Measurements from ENCODE around the gene DIPK1B.

The DIPK1B gene

DNA sequence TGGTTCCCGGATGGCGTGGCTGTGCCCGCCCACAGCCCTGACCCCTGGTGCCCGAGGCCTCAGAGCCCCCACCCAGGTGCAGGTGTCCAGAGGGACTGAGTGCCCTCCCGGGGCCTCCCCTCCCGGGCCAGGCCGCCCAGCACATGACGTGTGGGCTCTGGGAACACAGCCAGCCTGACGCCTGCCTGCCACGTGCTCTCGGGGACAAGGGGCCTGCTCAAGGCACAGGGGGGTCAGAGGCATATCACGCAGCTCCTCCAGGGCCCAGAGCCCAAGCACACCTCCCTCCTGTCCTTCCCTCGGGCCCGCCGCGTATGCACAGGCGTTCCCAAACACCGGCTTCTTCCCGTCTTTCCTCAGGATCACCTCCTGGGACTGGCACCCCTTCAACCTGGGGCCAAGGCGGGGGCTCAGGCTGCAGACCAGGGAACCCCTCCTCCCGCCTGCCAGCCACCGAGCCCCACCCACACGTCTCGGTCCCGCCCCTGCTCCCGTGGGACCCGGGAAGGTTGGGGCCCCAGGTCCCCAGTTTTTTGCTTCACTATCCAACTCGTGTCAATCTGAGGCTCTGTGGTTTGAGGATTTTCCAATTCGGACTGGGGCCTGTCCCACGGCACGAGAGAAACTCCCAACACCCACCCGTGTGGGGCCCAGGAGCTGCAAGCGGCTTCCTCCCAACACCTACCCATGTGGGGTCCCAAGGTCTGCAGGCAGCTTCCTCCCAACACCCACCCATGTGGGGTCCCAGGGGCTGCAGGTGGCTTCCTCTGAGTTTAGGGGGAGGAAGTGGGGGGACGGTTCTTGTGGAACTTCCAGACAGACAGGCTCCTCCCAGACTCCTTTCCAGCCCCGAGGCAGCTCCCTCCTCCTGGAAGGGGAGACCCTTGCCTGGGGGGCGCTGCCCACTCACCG is 28.9 kb downstream of the DIPK1B start:
- peak; percentile 44 for DNase-seq

DNA sequence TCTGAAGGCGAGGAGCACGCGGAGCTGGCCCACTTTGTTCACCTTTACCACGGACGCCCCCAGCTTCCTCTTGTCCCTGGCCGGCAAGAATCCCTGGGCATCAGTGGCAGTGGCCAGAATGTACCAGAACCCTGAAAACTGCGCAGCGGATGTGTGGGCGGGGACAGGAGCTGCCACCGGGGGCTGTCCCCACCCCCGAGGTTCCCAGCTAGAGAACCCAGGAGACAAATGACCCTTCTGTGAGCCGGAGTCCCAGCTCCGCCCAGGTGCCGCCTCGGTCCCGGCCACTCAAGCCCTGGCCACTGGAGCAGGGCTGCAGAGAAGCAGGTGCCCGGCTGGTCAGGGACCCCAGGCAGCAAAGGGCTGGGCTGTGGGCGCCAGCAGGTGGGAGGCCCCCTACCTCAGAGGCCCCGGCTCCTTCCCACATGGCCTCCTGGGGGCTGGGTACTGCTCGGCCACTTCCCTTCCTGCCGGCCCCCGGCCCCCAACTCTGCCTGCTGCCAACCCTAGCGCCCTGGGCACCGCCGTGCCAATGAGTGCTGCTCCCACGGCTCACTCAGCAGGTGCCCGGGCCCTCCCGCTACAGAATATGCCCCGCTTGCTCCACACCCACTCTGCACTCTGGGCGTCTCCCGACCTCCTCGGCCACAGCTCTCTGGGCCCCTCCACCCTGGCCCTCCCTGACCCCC is 29.7 kb downstream of the DIPK1B start:
- DNase-seq = no peak

DNA sequence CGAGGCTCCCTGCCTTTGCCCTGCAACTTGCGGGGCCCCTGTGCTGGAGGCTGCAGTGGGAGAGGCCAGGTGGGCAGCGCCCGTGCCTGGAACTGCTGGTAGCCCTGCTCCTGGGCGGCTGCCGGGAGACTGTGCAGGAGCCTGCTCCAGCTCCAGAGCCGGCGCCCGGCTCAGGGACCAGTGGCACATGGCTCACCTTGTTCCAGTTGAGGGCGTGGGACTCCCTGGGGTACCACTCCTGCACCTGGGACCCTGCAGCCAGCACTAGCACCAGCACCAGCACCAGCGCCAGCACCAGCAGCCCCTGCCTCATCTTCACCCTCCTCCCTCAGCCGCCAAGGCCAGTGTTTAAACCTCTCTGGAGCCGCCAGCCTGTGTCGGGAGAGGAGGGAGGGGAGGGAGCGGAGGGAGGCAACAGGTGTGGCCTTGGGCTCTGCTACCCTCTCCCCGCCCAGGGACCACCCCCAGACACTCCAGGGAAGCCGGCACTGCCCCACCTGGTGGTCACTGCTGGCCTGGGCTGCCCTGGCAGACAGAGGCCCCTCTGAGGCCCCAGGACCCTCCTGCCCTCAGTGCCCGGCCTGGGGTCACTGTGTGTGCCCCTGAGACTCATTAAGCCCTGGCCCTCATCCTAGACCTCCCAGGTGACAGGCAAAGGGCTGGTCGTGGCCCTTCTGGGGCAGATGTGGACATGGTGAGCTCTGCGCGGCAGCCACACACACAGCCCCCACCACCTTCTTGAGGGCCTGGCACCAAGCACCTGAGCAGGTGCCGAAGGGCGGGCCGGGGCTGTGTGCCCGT is 30.4 kb downstream of the DIPK1B start, which contains the start of gene LCN10:
Gene LCN10 (minus strand): TSS at position 350 of the 801 bp plus-strand sequence. CDS start 37 bp downstream, at position 313.
- DNase-seq = peak; percentile 45

DNA sequence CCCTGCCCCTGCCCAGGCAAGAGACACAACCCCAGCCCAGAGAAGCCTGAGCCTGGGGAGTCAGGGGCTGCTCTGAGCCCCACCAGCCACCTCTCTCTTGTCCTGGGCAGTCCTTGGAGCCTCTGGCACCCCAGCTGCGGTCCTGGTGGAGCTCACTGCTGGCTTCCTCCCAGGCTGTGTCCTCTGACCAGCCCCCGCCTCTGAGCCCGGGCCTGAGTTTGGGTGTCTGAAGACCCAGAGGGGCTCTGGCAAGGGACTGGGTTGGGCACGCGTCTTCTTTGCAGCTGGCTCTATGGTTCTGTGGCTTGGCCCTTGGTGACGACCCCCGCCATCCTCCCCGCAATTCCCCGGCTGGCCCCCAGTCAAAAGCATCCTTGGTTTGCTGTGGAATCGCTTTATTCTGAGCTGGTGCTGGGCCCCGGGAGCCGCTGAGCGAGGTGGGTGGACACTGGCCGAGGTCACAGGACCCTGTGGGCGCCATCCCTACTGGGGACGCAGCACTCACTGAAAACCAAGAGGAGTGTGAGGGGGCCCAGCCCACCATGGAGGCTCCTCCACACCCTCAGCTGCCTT is 31.4 kb downstream of the DIPK1B start:
- DNase-seq = no peak

DNA sequence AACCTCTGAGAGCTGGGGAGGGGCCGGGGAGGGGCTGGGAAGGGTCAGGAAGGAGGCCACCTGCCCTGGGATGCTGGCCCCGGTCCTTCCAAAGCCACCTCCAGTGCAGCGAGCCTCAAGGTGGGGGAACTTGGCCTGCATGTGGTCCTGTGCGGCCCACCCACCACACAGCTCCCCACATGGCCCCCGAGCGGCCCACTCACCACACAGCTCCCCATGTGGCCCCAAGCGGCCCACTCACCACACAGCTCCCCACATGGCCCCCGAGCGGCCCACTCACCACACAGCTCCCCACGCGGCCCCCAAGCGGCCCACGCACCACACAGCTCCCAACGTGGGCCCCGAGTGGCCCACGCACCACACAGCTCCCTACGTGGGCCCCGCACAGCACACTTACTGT is 32.4 kb downstream of the DIPK1B start:
- no peak for DNase-seq

DNA sequence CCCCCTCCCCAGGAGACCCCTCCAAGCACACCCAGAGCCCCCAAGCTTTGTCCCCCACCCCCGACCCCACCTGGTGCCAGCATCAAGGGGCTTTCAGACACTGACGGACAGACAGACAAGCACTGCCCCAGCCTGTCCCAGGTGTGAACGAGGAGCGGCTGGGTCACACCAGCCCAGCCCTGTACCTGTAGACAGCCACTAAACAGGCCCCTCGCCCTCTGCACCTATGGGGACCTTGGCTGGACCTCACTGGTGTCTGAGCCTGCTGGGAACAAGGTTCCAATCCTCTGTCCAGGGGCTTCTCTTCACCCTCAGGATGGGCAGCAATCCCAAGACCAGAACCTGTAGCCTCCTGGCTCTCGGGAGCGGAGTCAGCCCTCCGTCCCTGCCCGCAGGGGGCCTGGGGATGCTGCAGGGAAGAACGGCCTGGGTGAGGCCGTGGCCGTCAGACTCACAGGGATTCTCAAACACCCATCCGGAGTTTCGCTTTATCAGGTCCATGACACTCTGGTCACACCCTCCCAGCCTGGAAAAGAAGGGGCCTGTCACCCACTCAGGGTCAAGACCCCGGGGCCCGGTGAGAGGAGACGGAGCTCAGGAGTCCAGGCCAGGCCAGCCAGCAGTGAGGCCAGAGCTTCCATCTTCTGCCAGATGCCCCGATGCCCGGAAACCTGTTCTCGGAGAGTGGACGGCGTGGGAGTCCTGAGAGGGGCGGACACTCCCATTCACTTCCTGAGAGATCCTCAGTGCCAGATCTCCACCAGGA is 33.2 kb downstream of the DIPK1B start:
- no peak for DNase-seq

DNA sequence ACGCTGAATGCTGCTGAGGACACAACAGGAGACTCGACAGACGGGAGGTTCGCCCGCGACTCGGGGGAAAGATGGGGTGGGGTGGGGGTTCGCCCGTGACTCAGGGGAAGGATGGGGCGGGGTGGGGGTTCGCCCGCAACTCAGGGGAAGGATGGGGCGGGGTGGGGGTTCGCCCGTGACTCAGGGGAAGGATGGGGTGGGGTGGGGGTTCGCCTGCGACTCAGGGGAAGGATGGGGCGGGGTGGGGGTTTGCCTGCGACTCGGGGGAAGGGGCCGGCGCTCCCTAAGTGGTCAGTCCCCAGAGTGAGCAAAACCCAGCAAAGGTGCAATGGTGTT is 33.8 kb downstream of the DIPK1B start:
- no peak for DNase-seq

DNA sequence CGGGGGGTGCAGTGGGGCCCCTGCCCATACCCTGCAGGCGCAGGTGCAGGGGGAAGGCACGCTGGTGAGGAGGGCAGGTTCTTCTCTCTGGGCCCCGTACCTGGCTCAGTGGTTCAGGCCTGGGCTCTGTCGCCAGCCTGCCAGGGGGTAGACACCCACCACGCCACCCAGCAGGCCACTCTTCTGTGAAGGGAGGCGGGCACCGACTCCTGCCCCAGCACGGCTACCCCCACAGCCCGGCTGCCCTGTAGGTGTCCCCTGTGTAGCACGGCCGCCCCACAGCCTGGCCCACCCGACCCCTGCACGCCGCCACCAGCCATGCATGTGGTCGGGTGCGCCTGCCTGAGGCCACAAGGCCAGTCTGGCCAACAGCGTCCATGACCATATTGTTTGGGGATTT is 34.2 kb downstream of the DIPK1B start:
- no peak for DNase-seq

DNA sequence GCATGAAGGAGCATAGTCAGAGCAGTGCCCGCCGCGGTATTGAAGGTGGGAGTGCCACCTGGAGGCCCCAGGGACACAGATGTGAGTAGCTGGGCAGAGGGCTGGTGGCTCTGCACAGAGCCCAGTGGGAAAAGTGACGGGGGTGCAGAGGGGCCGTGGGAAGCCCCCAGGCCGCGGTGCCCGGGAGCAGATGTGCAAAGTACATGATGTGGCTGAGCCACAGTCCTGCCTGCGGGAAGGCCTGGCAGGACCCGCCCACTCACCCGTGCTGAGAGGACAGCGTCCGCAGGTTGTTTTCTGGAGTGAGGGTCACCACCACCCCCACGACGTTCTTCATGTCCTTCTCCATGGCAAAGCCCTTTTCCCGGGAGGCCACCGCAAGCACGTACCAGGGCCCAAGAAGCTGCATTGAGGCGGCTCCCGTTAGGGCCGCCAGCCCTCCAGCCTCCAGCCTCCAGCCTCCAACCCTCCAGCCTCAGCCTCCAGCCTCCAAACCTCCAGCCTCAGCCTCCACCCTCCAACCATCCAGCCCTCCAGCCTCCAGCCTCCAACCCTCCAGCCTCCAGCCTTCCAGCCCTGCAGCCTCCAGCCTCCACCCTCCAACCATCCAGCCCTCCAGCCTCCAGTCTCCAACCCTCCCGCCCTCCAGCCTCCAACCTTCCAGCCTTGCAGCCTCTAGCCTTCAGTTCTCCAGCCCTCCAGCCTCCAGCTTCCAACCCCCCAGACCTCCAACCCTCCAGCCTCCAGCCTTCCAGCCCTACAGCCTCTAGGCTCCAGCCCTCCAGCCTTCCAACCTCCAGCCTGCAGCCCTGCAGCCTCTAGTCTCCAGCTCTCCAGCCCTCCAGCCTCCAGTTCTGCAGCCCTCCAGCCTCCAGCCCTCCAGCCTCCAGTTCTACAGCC is 35.0 kb downstream of the DIPK1B start:
- DNase-seq = no peak

DNA sequence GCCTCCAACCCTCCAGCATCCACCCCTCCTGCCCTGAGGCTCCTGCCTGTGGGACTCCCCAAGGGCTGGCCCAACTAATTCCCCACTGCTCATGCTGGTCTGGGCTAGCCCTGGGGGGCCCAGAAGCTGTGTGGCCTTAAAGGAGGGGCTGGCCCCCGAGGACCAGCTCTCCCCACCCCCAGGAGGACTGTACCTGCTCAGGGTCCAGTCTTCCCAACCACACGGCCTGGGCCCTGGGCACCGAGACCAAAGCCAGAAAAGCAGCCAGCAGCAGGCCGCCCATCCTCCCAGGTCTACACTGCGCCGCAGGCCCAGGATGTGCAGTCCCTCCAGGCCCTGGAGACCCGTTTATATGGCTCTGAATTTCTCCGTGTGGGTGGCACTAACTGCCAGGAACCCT is 35.8 kb downstream of the DIPK1B start, which contains the start of gene LCN6:
Gene LCN6 (minus strand): TSS at position 325 of the 400 bp plus-strand sequence. CDS start 42 bp downstream, at position 283.
- DNase-seq = no peak

DNA sequence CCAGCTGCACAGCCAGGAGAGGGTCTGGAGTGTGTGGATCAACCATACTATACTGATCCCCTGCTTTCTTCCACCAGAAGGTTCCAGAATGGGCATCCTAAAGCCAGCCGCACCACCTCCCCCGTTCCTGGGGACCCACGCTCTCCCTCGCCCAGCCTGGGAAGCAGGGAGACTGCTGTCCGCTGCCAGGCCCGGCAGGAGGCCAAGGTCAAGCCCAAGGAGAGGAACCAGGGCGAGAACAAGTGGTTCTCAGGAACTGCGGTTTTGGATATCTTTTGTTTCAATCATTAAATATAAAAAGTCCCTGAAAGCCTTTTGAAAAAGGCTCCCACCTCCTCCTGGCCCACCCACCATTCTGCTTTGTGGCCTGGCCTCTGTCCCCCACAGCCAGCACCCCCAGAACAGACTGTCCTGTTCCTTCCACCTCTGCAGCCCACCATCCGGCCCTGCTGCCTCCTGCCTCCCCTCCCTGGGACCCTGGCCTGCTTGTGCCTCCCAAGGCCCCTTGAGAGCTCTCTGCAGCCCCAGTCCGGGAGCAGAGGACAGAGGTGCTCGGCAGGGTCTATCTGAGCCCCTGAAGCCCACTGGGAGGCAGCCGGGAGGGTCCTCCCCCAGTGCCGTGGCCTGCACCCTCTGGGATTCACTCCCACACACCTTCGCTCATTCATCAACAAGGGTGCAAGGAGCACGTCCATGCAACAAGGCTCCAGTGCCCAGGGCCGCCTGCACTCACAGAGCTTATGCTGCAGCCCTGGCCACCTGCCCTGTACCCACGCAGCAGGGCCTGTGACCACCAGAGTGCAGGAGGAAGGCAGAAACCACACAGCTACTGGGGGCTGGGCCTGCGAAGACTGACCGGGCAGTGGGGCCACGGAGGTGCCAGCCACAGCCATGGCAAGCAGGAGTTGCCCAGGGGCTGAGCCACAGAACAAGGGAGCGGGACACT is 36.6 kb downstream of the DIPK1B start:
- no peak for DNase-seq

DNA sequence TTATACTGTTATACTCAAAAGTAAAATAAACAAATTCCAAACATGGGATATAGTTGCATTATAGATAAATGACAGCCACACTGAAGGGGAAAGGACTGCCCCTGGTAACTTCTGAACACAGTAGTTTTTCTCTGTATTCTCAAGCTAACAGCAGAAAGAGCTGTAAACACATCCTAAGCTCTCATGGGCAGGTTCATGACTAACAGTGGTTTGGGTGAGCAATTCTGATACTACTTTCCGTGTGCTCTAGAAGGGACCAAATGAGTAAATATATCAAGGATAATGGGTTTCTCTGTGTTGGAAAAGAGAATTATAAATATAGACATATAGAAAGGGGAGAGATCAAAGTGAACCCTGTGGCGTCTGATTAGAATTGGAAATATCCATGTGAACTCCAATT is 38.2 kb downstream of the DIPK1B start:
- DNase-seq = no peak

DNA sequence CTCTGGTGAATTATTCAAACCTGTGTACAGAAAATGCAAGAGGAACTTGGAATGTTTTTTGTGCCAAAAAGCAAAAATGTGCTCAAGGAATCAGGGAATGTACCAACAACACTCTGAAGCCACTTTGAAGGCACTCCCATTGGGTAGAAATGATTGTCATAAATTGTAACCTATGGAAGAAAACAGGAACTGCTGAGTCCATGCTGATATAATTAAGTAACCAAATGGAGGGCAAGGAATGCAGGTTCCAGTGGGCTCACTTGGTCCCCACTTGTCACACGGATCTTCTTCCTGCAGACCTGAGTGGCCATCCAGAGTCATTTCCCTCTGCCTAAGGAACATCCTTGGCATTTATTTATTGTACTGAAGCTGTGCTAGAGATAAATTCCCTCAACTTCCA is 38.9 kb downstream of the DIPK1B start:
- no peak for DNase-seq

DNA sequence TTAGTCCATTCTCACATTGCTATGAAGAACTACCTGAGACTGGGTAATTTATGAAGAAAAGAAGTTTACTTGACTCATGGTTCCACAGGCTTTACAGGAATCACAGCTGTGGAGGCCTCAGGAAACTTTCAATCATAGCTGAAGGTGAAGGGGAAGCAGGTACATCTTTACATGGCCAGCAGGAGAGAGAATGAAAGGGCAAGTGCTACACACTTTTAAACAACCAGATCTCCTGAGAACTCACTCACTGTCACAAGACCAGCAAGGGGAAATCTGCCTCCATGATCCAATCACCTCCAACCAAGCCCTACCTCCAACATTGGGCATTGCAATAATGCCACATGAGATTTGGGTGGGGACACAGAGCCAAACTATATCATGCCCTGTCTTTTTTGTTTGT is 39.4 kb downstream of the DIPK1B start:
- DNase-seq = no peak

DNA sequence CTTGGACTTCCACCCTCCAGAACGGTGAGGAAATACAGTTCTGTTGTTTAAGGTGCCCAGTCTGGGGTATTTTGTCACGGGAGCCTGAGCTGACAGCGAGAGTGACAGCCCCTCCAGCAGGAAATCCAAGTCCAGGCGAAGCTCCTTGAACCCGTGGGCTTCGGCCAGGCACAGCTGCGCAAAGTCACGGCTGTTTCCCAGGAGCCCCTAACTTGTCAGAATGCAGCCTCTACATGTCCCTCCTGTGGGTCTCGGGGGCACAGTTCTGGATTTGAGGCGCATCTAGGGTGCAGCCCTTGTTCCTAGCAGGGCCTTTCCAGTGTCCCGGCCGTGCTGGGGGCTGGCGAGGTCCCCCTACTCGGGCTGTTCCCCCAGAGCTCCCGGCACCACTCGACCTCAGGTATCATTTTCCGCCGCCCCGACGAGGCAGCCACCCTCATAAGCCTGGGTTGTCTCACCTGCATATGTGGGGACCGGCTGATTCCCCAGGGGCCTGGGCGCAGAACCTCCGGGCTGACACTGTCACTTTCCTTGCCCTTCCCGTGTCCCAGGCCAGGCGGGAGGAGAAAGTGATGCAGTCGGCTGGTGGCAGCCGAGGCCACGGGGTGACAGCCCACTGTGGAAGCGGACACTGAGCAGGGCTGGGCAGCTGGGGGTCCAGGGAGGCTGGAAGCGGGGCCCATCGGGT is 41.1 kb downstream of the DIPK1B start:
- no peak for DNase-seq

DNA sequence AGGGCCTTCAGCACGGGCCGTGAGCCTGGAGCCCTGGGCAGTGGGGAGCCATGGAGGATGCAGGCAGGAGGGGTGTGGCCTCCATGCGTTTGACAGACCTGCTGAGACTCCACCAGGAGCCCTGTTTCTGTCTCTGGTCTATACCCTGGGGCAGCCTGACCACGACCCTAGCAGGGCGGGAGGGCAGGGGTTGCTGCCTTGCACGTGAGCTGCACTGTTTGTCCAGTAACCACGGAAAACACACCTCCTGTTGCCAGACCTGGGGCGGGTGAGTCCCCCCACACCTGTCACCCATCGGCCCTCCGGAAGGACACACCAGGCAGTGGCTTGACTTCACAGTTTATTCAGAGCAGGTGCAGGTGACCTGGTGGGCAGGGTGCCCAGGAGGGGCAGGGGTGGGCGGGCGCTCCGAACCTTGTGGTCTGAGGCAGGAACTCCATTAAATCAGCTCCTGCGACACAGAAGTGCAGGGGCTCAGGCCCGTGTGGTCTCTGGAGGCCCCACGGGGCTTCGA is 41.7 kb downstream of the DIPK1B start:
- DNase-seq = no peak

DNA sequence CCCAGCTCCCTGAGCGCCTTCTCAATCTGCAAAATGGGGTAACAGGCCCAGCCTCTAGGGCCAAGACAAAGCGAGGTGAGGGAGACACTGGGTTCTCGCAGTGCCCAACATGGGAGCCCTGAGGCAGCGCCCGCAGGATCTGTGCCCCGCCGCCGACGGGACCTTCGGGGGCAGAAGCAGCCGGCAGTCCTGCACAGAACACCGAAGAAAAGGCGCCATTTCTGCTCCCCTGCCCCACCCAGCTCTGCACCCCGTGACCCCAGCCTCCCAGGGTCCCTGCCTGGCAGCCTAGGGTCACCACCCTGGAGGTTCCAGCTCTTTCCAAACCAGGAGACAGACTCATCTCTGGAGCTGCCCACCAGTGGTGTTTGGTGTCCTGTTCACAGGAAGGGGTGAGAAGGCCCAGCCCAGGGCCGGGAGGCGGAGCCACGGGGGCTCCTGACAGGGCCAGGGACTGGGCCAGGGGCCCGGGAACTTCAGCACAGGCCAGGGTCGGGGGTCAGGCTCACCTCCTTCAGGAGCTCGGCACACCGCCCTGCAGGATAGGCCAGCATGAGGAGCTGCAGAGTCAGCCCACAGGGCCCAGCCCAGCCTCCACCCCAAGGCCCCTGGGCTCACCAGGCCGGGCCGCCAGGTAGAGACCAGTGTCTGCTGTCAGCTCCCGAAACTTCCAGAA is 42.4 kb downstream of the DIPK1B start:
- DNase-seq = no peak
